A673 (cell line): ENCODE results near the gene TMEM174. TPM values are rescaled to one million over a fixed set of nuclear protein-coding genes. Genes with fewer than 3 reads are reported as not detected.

ENCODE experiments used
- BruUV-seq: library from RNA; stranded (reverse); fragments of 400-500 nt; replicated peaks from 2 replicates; lab custom pipeline; 2021; lab: Mats Ljungman, UMichigan
- CTCF ChIA-PET: fragments of 300-600 bp; sonication (Branson Sonifier 250); formaldehyde crosslinking; loops from one replicate; lab custom pipeline; 2022; ENCODE audit warnings: antibody characterized with exemption; lab: Charles Lee
- POLR2A ChIA-PET: fragments of 300-600 bp; sonication (Branson Sonifier 250); formaldehyde crosslinking; loops from one replicate; lab custom pipeline; 2022; ENCODE audit warnings: antibody characterized with exemption; ENCODE audit not compliant: low non-redundant PET; lab: Charles Lee
- DNase-seq: peaks from one replicate; pipeline ENCODE4 v3.0.0-alpha.2; 2015; ENCODE audit warnings: low spot score
- H3K27ac ChIP-seq: fragments of 200-600 bp; sonication (generic); 2 replicates; pipeline ENCODE4 v1.5.1; 2016; ENCODE audit warnings: mixed run types, low read depth, mild to moderate bottlenecking, mixed read lengths, antibody characterized with exemption, low read length; ENCODE audit not compliant: poor library complexity, severe bottlenecking
- H3K27me3 ChIP-seq: fragments of 200-600 bp; sonication (generic); replicated peaks from 2 replicates; pipeline ENCODE4 v1.6.1; 2017; ENCODE audit warnings: mixed run types, low read depth, mild to moderate bottlenecking, mixed read lengths, antibody characterized with exemption, low read length; ENCODE audit not compliant: insufficient read depth, poor library complexity
- H3K36me3 ChIP-seq: fragments of 200-600 bp; sonication (generic); 2 replicates; pipeline ENCODE4 v1.6.1; 2016; ENCODE audit warnings: mixed run types, mild to moderate bottlenecking, mixed read lengths, antibody characterized with exemption, low read length; ENCODE audit not compliant: insufficient read depth, poor library complexity, severe bottlenecking
- H3K4me1 ChIP-seq: fragments of 200-600 bp; sonication (generic); 2 replicates; pipeline ENCODE4 v1.6.1; 2017; ENCODE audit warnings: mixed run types, mild to moderate bottlenecking, mixed read lengths, antibody characterized with exemption, low read length; ENCODE audit not compliant: insufficient read depth, poor library complexity, severe bottlenecking
- H3K4me3 ChIP-seq: fragments of 200-600 bp; sonication (generic); 2 replicates; pipeline ENCODE4 v1.5.1; 2016; ENCODE audit warnings: low read depth, mixed run types, mild to moderate bottlenecking, mixed read lengths, low read length; ENCODE audit not compliant: poor library complexity, severe bottlenecking
- H3K9me3 ChIP-seq: fragments of 200-600 bp; sonication (generic); 2 replicates; pipeline ENCODE4 v1.6.1; 2016; ENCODE audit warnings: mixed run types, low read depth, mild to moderate bottlenecking, mixed read lengths, antibody characterized with exemption, low read length; ENCODE audit not compliant: poor library complexity, severe bottlenecking
- CTCF ChIP-seq: fragments of 300-800, 200-600 bp; sonication (generic); conservative IDR thresholded peaks from 2 replicates; pipeline ENCODE4 v1.5.1; 2017; ENCODE audit warnings: low read depth, mild to moderate bottlenecking, antibody characterized with exemption, low read length, moderate library complexity, mixed read lengths
- EZH2 ChIP-seq: fragments of 200-600 bp; sonication (generic); IDR thresholded peaks from 2 replicates; pipeline ENCODE4 v1.6.1; 2017; ENCODE audit warnings: borderline replicate concordance, low read depth, mild to moderate bottlenecking, mixed read lengths, antibody characterized with exemption, low read length; ENCODE audit not compliant: poor library complexity, severe bottlenecking
- intact Hi-C: fragments of 100-400 bp; cut with micrococcal nuclease; formaldehyde crosslinking; loops from one replicate; pipeline ENCODE4 v1.10.0; 2022; ENCODE audit not compliant: unreplicated experiment
- total RNA-seq: library from RNA; stranded (reverse); gene quantifications from 2 replicates; pipeline ENCODE4 v1.2.3, GENCODE V29; 2021

TMEM174 gene
- total RNA-seq, 1 experiment from 2014 or later, result not detected

DNA sequence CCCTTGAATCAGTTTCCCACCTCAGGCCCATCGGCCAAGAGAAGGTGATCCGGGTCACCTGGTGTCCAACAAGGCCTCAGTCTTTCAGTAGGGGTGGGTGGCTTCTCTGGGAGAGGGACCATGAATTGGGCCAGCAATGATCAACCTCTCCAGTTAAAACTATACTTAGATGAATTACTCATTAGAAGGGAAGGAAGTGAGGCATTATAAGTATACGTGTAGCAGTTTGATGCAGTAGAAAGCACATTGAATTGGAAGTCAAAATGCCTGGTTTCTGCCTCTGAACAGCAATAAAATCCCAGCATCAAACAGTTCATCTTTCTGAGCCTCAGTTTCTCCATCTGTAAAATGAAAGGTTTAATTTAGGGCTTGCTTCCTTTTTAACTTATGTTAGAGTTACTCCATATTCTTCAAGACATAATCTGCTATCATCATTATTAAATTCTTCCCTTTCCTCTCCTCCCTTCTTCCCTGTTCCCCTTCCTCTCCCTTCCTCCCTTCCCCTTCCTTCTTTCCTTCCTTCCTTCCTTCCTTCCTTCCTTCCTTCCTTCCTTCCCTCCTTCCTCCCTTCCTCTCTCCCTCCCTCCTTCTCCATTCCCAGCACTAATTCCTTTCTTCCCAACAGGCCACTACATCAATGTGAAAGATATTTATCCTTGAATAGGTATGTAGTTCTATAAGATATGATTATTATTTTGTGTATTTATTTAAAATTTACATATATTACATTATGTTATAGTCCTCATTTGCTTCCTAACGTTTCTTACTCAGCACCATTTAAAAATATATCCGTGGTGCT is 18.6 kb upstream of the TMEM174 start:
- intact Hi-C loops, result no loop called here
- POLR2A ChIA-PET, result no interaction called here

GRCh38 chr5:73155271-73156222 is 17.4 kb upstream of the TMEM174 start:
- intact Hi-C loops, result no loop called here
- no peaks in the 10 kb centered on the region for H3K4me1 ChIP-seq
- H3K27me3 ChIP-seq, result no peaks in the 10 kb centered on the region
- no peaks in the 10 kb centered on the region for H3K36me3 ChIP-seq
- CTCF ChIA-PET, result no interaction called here
- no TSS peak for BruUV-seq
- H3K4me3 ChIP-seq, result no peak overlapping the region
- no peak overlapping the region for H3K27ac ChIP-seq
- TF ChIP-seq EZH2 (no peak), CTCF (no peak)
- POLR2A ChIA-PET, result no interaction called here
- DNase-seq, result no peak
- H3K9me3 ChIP-seq, result no peaks in the 10 kb centered on the region

More for the DNA sequence above, 18.6 kb upstream of the TMEM174 start:
- no peak for DNase-seq
- no peak overlapping the region for H3K27ac ChIP-seq
- no peaks in the 10 kb centered on the region for H3K4me1 ChIP-seq
- no TSS peak for BruUV-seq
- H3K4me3 ChIP-seq, result no peak overlapping the region
- TF ChIP-seq CTCF (no peak), EZH2 (no peak)
- CTCF ChIA-PET, result no interaction called here
- no peaks in the 10 kb centered on the region for H3K27me3 ChIP-seq
- no peaks in the 10 kb centered on the region for H3K9me3 ChIP-seq
- no peaks in the 10 kb centered on the region for H3K36me3 ChIP-seq

DNA sequence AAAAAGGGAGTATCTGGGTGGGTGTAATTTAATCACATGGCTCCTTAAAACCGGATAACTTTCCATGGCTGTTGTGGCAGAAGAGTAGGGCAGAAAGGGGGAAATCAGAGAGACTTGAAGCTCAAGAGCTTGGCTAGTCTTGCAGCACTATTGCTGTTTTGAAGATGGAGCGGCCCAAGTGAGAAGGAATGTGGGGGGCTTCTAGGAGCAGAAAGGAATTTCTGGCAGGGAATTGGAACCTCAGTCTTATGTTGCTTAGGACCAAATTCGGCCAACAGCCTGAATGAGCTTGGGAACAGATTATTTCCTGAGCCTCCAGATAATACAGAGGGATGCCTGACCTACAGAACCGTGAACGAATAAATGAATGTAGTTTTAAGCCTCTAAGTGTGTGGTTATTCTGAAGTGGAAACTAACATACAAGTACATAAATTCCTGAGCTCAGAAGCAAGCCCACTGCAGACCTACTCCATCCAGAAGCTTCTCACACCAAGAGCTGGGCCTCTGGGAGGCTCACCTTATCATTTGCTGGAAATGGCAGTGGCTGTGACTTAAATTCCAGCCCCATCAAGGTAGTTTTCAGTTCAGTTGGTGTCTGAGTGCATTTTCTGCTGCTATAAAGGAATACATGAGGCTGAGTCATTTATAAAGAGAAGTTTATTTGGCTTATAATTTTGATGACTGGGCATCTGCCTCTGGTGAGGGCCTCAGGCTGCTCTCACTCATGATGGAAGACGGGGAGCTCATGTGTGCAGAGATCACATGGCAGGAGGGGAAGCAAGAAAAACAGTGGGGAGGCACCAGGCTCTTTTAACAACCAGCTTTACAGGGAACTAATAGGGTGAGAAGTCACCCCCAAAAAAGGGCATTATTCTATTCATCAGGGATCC is 15.3 kb upstream of the TMEM174 start:
- Histone ChIP-seq H3K9me3 (no peaks in the 10 kb centered on the region), H3K36me3 (no peaks in the 10 kb centered on the region), H3K4me3 (no peak overlapping the region), H3K4me1 (no peaks in the 10 kb centered on the region), H3K27ac (no peak overlapping the region), H3K27me3 (no peaks in the 10 kb centered on the region)
- DNase-seq, result no peak
- ChIA-PET POLR2A (no interaction called here), CTCF (no interaction called here)
- BruUV-seq, result no TSS peak
- TF ChIP-seq EZH2, result no peak
- no peak for TF ChIP-seq CTCF
- intact Hi-C loops, result no loop called here
